Measurements from ENCODE around the gene MARK4.

The MARK4 gene

GRCh38 chr19:45238556-45238955, 12.5 kb upstream of the MARK4 start:
- DNase-seq (ENCODE audit: extremely low spot score, insufficient read length, low read depth) (no peak), FAIRE-seq (no peak)

- FAIRE-seq: no peak
Measured at GRCh38 chr19:45243144-45243732, 7.8 kb upstream of the MARK4 start.

GRCh38 chr19:45244133-45244794, 6.8 kb upstream of the MARK4 start:
- no peak for FAIRE-seq
- DNase-seq (ENCODE audit: extremely low spot score, insufficient read length, low read depth): no peak

More at GRCh38 chr19:45243144-45243732, 7.8 kb upstream of the MARK4 start:
- DNase-seq (ENCODE audit: extremely low spot score, insufficient read length, low read depth): no peak

GRCh38 chr19:45245334-45245787, 5.7 kb upstream of the MARK4 start, which contains the start of gene EXOC3L2:
Gene EXOC3L2, minus strand, starts transcription at chr19:45245407. Its CDS starts 6,362 bp downstream, at chr19:45239045.
- DNase-seq (ENCODE audit: extremely low spot score, insufficient read length, low read depth): no peak
- no peak for FAIRE-seq

GRCh38 chr19:45245826-45246225, 5.2 kb upstream of the MARK4 start:
- no peak for FAIRE-seq

GRCh38 chr19:45247136-45247535, 3.9 kb upstream of the MARK4 start:
- no peak for FAIRE-seq
- DNase-seq (ENCODE audit: extremely low spot score, insufficient read length, low read depth): no peak

More at GRCh38 chr19:45245826-45246225, 5.2 kb upstream of the MARK4 start:
- DNase-seq (ENCODE audit: extremely low spot score, insufficient read length, low read depth): no peak

- DNase-seq (ENCODE audit: extremely low spot score, insufficient read length, low read depth): no peak
- FAIRE-seq: no peak
Measured at GRCh38 chr19:45249261-45250033, 1.6 kb upstream of the MARK4 start.

GRCh38 chr19:45250216-45250831, 747 bp upstream of the MARK4 start:
- FAIRE-seq: no peak
- no peak for DNase-seq (ENCODE audit: extremely low spot score, insufficient read length, low read depth)

GRCh38 chr19:45251452-45252354, 632 bp downstream of the MARK4 start:
- DNase-seq (ENCODE audit: extremely low spot score, insufficient read length, low read depth): no peak
- no peak for FAIRE-seq

- no peak for FAIRE-seq
Measured at GRCh38 chr19:45253396-45254027, 2.4 kb downstream of the MARK4 start.

GRCh38 chr19:45254044-45254531, 3.0 kb downstream of the MARK4 start:
- no peak for DNase-seq (ENCODE audit: extremely low spot score, insufficient read length, low read depth)
- FAIRE-seq: no peak

More at GRCh38 chr19:45253396-45254027, 2.4 kb downstream of the MARK4 start:
- DNase-seq (ENCODE audit: extremely low spot score, insufficient read length, low read depth): no peak

GRCh38 chr19:45255611-45256157, 4.6 kb downstream of the MARK4 start:
- FAIRE-seq (no peak), DNase-seq (ENCODE audit: extremely low spot score, insufficient read length, low read depth) (no peak)

- DNase-seq (ENCODE audit: extremely low spot score, insufficient read length, low read depth) (no peak), FAIRE-seq (no peak)
Measured at GRCh38 chr19:45256836-45257235, 5.8 kb downstream of the MARK4 start.

GRCh38 chr19:45258862-45259261, 7.8 kb downstream of the MARK4 start:
- DNase-seq (ENCODE audit: extremely low spot score, insufficient read length, low read depth) (no peak), FAIRE-seq (no peak)

- FAIRE-seq (no peak), DNase-seq (ENCODE audit: extremely low spot score, insufficient read length, low read depth) (no peak)
Measured at GRCh38 chr19:45262570-45262969, 11.5 kb downstream of the MARK4 start.

GRCh38 chr19:45263013-45263412, 11.9 kb downstream of the MARK4 start:
- no peak for FAIRE-seq
- no peak for DNase-seq (ENCODE audit: extremely low spot score, insufficient read length, low read depth)

GRCh38 chr19:45264781-45265317, 13.8 kb downstream of the MARK4 start:
- DNase-seq (ENCODE audit: extremely low spot score, insufficient read length, low read depth): no peak
- no peak for FAIRE-seq

- FAIRE-seq: no peak
Measured at GRCh38 chr19:45265375-45265774, 14.3 kb downstream of the MARK4 start.

More at GRCh38 chr19:45265375-45265774, 14.3 kb downstream of the MARK4 start:
- no peak for DNase-seq (ENCODE audit: extremely low spot score, insufficient read length, low read depth)

All from GM18507 (cell line).